Astrocyte of the spinal cord (primary cell): Measurements from ENCODE around the gene NOTUM.
A peak's percentile ranks its signal among the peaks of the same experiment; 100 is the strongest.

ENCODE experiments used
- DNase-seq: peaks from one replicate; pipeline ENCODE4 v3.0.0; 2011; ENCODE audit warnings: low read depth, low spot score
- H3K4me3 ChIP-seq: 2 replicates; pipeline ENCODE4 v1.5.1; 2011; ENCODE audit warnings: low read depth, mild to moderate bottlenecking, low read length, moderate library complexity
- CTCF ChIP-seq: IDR thresholded peaks from 2 replicates; pipeline ENCODE4 v1.5.1; 2012; ENCODE audit warnings: low read depth, mild to moderate bottlenecking, low read length, inconsistent platforms
- in situ Hi-C: cut with HindIII; loops from 2 replicates; pipeline ENCODE4 v1.10.0; 2017; ENCODE audit warnings: low sequenced_read_pairs

Gene NOTUM

GRCh38 chr17:82006468-82007227 is 45.7 kb upstream of the NOTUM start:
- no peak overlapping the region for H3K4me3 ChIP-seq
- in situ Hi-C loops = no loop called here

GRCh38 chr17:82005701-82006348 is 44.8 kb upstream of the NOTUM start:
- no peak for TF ChIP-seq CTCF
- no peak overlapping the region for H3K4me3 ChIP-seq
- in situ Hi-C loops = no loop called here
- DNase-seq = no peak

More at GRCh38 chr17:82006468-82007227, 45.7 kb upstream of the NOTUM start:
- peak; percentile 29 for DNase-seq
- TF ChIP-seq CTCF = no peak

DNA sequence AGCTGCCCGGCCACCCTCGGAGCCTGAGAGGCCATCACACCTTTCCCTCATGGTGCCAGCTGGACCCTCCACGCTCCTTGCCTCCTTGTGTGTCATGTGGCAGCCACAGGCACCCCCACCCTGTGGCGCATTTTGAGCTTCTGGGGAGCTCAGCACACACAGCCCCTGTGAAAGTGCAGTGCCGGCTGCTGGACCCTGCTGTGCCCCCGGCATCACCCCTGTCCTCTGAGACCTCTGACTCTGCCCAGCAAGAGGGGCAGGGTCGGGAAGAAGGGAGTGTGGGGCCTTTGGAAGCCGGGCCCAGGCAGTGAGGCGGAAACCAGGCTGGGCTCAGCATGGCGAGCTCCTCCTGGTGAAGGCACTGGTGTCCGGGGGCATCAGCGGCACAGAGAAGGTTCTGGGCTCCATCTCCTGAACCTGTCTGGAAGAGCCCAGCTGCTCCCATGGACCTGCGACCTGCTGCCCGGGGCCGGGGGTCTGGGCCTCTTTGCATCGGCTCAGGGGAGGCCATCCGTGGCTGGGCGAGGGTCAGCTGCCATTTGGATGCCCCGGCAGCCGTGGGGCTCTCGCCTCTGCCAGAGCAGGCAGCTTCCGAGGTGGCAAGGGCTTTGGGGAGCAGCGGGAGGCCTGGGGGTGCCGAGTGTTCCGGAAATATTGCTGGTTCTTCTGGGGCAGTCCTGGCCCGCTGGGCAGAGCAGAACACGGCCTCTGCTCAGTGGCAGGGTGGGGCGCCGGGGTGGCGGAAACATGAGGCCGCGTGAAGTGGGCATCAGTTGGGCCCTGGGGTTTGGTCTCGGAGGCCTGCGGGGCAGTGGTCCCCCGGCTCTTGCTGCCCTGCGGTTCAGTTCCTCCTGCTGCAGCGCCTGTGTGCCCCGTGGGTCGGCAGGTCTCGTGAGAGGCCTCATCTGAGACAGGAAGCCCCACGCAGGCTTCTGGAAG is 43.8 kb upstream of the NOTUM start:
- no peak for TF ChIP-seq CTCF
- DNase-seq = no peak
- H3K4me3 ChIP-seq = no peak overlapping the region
- in situ Hi-C loops = no loop called here

DNA sequence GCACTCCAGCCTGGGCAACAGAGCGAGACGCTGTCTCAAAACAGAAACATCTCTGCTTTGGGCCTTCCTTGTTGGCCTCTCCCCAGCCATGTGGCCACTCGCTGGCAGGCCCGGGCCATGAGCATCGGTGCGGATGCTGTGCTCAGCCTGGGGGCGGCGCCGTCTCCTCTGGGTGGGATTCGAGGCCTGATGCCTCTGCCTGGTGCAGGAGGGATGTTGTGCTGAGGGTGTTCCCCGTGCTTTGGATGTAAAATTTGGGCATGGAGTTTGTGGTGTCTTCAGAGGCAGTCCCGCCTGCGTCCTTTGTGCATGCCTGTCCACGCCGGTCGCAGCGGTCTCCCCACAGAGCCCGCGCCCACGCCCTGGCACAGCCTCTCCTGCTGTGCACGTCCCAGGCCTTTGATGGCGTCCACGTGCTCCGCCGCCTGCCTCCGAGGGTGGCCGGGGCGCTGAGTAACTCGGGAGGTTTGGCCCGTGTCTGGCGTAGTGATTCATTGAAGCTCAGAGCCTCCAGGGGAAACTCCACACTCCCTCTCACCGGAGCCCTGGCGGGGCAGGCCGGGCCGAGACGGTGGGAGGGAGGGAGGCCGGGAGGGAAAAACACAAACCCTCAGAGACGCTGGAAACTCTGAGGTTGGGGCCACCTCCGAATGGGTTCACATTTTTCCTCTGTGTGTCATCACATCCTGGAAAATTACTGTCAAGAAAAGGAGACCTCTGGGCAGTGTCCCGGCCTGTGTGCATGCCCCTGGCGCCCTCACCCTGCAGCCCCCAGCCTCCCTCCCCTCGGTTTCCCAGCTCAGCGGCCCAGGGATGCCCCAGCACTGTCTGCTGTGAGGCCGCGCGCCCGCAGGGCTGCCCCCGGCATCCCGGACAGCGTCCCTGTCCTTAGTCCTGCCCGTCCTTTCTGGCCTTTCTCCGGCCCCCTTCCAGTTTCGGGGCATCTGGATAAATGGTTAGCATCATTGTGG is 42.7 kb upstream of the NOTUM start:
- in situ Hi-C loops = no loop called here
- no peak overlapping the region for H3K4me3 ChIP-seq
- TF ChIP-seq CTCF = no peak
- DNase-seq = peak; percentile 97

DNA sequence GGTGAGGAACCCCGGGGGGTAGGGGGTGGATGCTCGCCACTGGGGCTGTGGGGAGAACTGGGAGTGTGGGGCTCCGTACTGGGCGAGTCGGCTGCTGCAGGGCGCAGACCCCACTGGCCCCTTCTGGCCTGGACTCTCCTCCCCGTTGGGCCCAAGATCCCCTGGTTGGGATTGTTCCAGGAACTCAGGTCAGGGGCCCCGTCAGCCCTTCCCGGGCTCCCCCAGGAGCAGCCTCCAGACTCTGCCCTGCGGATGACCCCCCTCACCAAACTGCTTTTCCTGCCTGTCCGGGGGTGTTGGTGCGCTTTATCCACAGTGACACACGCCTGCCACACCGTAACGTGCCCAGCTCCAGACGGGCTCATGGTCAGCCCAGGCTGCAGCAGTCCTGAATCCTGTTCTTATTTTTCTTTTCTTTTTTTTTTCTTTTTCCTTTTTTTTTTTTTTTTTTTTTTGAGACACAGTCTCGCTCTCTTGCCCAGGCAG is 40.6 kb upstream of the NOTUM start:
- TF ChIP-seq CTCF = no peak
- in situ Hi-C loops = no loop called here
- H3K4me3 ChIP-seq = no peak overlapping the region
- no peak for DNase-seq
